Prostate gland (tissue), 2 donors: ENCODE results near the gene MAPK14. TPM values are rescaled to one million over a fixed set of nuclear protein-coding genes. Genes with fewer than 3 reads are reported as not detected.

ENCODE experiments used
- DNase-seq: peaks from one replicate; pipeline ENCODE4 v3.0.0-alpha.2; 2019; ENCODE audit warnings: low spot score
- H3K27ac ChIP-seq, 2 donors: fragments of 200-600 bp; sonication (generic); 2 replicates each; pipeline ENCODE4 v1.5.1; 2017 to 2019
- H3K27me3 ChIP-seq: fragments of 200-600 bp; sonication (generic); replicated peaks from 2 replicates; pipeline ENCODE4 v1.5.1; 2019; ENCODE audit not compliant: insufficient read depth
- H3K36me3 ChIP-seq, 2 donors: fragments of 200-600 bp; sonication (generic); 1 replicate in 1 of 2; 2 replicates in 1 of 2; pipeline versions ENCODE4 v1.5.1 to v1.8.1; 2017 to 2019
- H3K4me1 ChIP-seq: fragments of 200-600 bp; sonication (generic); replicated peaks from 2 replicates; pipeline ENCODE4 v1.5.1; 2019
- H3K4me3 ChIP-seq, 2 donors: fragments of 200-600 bp; sonication (generic); 2 replicates each; pipeline ENCODE4 v1.5.1; 2017 to 2019
- H3K9me3 ChIP-seq: fragments of 200-600 bp; sonication (generic); 2 replicates; pipeline ENCODE4 v1.5.1; 2017
- CTCF ChIP-seq, 4 experiments: fragments of 200-600 bp in 2 of 4; fragments of 450-650 bp in 2 of 4; sonication (generic) in 2 of 4; IDR thresholded peaks; 1 replicate in 3 of 4; 2 replicates in 1 of 4; pipeline ENCODE4 v1.5.1; 2016 to 2019; ENCODE audit warnings: antibody characterized with exemption in 4 of 4, mild to moderate bottlenecking in 2 of 4, moderate library complexity in 2 of 4
- POLR2A ChIP-seq: fragments of 450-650 bp; IDR thresholded peaks from one replicate; pipeline ENCODE4 v1.6.1; 2016; ENCODE audit warnings: antibody characterized with exemption, mild to moderate bottlenecking
- POLR2AphosphoS5 ChIP-seq: sonication (generic); formaldehyde crosslinking; IDR thresholded peaks from one replicate; pipeline ENCODE4 v1.6.1; 2017; ENCODE audit warnings: antibody characterized with exemption
- WGBS: methylation state at CpG from one replicate; pipeline ENCODE4 v1.1.5; 2018; 5-methylcytosine and 5-hydroxymethylcytosine counted together
- intact Hi-C: fragments of 100-400 bp; cut with DNase I; formaldehyde crosslinking; loops from one replicate; pipeline ENCODE4 v1.14.2; 2022
- total RNA-seq, 2 donors: library from RNA; depleted of rRNA; stranded (reverse); fragments of >200 nt; gene quantifications; one replicate each; pipeline ENCODE4 v1.1.0, GENCODE V29; 2016

The MAPK14 gene
- total RNA-seq, 2 donors from 2014 or later: 36.7 to 43.2 TPM

GRCh38 chr6:36136034-36136433 lies 108.4 kb downstream of the MAPK14 start:
- Histone ChIP-seq H3K9me3 (no peaks in the 10 kb centered on the region), H3K4me1 (peaks cover 4% of the 10 kb centered on the region), H3K36me3 (no peaks in the 10 kb centered on the region), H3K27me3 (no peaks in the 10 kb centered on the region), H3K27ac (no peak overlapping the region), H3K4me3 (no peak overlapping the region)
- no peak for DNase-seq
- WGBS: 86% methylated on average over 2 of the region's 2 CpGs
- intact Hi-C loops: no loop called here
- TF ChIP-seq POLR2AphosphoS5 (no peak), CTCF (IDR thresholded peaks at IDR 0.05) (no peak), POLR2A (no peak)

- 93% methylated on average over 12 of the region's 12 CpGs for whole genome bisulfite sequencing
- intact Hi-C loops: no loop called here
- no peak overlapping the region for H3K4me3 ChIP-seq
- no peak for DNase-seq
- H3K4me1 ChIP-seq: peaks cover 4% of the 10 kb centered on the region
- no peaks in the 10 kb centered on the region for H3K27me3 ChIP-seq
- no peaks in the 10 kb centered on the region for H3K36me3 ChIP-seq
- no peaks in the 10 kb centered on the region for H3K9me3 ChIP-seq
- H3K27ac ChIP-seq: no peak overlapping the region
- no peak for TF ChIP-seq CTCF (IDR thresholded peaks at IDR 0.05)
- no peak for TF ChIP-seq POLR2AphosphoS5
- no peak for TF ChIP-seq POLR2A
Observed at GRCh38 chr6:36136551-36136950, 108.9 kb downstream of the MAPK14 start.

GRCh38 chr6:36138667-36139066 lies 111.1 kb downstream of the MAPK14 start:
- Histone ChIP-seq H3K36me3 (no peaks in the 10 kb centered on the region), H3K4me1 (no peaks in the 10 kb centered on the region), H3K9me3 (no peaks in the 10 kb centered on the region), H3K4me3 (no peak overlapping the region), H3K27me3 (no peaks in the 10 kb centered on the region), H3K27ac (no peak overlapping the region)
- TF ChIP-seq POLR2AphosphoS5 (no peak), POLR2A (no peak), CTCF (IDR thresholded peaks at IDR 0.05) (no peak)
- DNase-seq: no peak
- intact Hi-C loops: no loop called here
- WGBS: 91% methylated on average over 14 of the region's 15 CpGs

- Histone ChIP-seq H3K27me3 (no peaks in the 10 kb centered on the region), H3K27ac (no peak overlapping the region), H3K9me3 (no peaks in the 10 kb centered on the region), H3K4me3 (no peak overlapping the region), H3K36me3 (no peaks in the 10 kb centered on the region), H3K4me1 (no peaks in the 10 kb centered on the region)
- WGBS: 46% methylated on average over 7 of the region's 7 CpGs
- intact Hi-C loops: no loop called here
- TF ChIP-seq POLR2AphosphoS5 (no peak), CTCF (IDR thresholded peaks at IDR 0.05) (peak in 1 of 4 experiments; percentile 11), POLR2A (no peak)
- no peak for DNase-seq
Observed at GRCh38 chr6:36139431-36139830, 111.8 kb downstream of the MAPK14 start.

GRCh38 chr6:36139991-36140710 lies 112.5 kb downstream of the MAPK14 start:
- DNase-seq: no peak
- no peak for TF ChIP-seq POLR2AphosphoS5
- no peak for TF ChIP-seq CTCF (IDR thresholded peaks at IDR 0.05)
- no peak for TF ChIP-seq POLR2A
- Histone ChIP-seq H3K27me3 (no peaks in the 10 kb centered on the region), H3K4me3 (no peak overlapping the region), H3K4me1 (no peaks in the 10 kb centered on the region), H3K9me3 (no peaks in the 10 kb centered on the region), H3K36me3 (no peaks in the 10 kb centered on the region), H3K27ac (no peak overlapping the region)
- intact Hi-C loops: no loop called here
- 66% methylated on average over 8 of the region's 8 CpGs for WGBS
